ENCODE results near the gene PRELID2.
"Not testable (repeated sequence)": the region's sequence is repeated elsewhere in the genome, so short reads cannot be mapped to it uniquely, and the experiment has no call there.

Gene PRELID2

DNA sequence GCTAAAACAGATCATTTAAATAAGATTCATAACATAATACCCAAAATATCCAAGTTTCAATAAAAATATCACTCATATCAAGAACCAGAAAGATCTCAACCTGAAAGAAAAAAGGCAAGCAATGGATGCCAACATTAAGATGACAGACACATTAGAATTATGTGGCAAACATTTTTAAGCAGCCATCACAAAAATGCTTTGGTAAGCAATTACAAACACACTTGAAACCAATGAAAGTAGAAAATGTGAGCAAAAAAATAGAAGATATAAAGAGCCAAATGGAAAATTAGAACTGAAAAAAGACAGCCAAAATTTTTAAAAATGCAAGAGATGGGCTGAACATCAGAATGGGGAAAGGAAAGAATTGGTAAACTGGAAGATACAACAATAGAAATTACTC lies 96.9 kb downstream of the PRELID2 start:
- no peak for DNase-seq

DNA sequence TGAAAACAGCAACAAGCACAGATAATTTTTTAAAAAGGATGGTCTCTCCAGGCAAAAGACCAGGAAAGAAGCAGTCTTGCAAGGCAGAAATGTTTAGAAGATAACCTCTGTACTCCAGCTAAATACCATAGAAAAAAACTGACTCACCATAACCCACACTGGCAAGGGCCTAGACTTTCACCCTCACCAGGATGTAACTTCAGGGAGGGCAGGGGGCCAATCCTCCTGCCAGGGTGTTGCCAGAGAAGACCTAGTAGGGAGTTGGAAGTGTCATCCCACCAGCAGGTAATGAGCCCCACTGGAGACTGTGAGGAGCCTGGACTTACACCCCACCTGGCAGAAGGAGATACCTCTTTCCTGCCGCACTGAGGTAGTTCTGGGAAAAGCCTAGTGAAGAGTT lies 97.6 kb downstream of the PRELID2 start:
- DNase-seq, result no peak

DNA sequence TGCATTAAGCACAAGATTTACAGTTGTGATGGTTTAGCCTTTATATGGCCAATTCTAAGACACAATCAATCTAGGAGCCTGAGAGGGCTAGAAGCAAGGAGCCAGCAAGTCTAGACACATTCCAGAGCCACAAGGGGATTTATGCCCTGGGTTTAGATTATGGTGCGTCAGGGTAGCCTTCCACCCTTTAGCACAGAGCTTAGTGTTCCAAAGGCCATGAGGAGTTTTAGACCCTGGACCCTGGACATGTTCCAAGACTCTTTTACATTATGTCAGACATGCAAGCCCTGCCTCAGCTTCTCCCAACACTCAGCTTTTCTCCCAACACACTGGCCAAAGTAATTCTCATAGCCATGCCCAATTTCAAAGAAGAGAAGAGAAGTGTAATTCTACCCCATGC lies 105.2 kb downstream of the PRELID2 start:
- DNase-seq, result not testable (repeated sequence)

DNA sequence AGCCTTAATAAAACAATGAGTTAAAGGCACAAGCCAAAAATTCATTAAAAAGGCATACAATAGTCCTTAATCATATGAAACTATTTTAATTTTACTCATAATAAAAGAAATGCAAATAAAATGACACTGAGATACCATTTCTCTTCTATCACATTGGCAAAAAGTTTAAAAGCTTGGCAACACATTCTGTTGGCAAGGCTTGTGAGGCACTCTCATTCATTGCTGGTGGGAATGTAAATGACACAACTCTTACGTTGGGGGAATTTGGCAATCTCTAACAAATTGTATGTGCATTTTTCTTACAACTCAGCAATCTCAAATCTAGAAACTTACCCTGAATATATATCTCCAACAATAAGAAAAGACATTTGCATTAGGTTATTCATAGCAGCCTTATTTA lies 111.6 kb downstream of the PRELID2 start:
- no peak for DNase-seq

DNA sequence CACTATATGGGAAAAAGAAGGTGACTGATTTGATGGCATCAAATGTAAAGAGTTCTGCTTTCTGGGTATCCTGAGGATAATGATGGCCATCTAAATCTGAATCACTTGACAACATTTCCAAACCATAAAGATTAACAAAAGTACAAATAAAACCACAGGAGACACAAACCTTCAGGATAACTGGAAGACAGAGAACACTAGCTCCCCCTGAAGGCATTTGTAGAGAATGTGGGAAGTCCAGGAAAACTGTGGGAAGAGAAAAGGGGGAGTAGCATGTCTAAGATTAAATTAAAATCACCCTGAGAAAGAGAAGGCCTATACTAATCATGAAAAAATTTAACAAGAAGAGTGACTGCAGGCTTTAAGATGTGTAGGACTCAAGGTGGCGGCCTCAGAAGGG lies 116.2 kb downstream of the PRELID2 start:
- no peak for DNase-seq

DNA sequence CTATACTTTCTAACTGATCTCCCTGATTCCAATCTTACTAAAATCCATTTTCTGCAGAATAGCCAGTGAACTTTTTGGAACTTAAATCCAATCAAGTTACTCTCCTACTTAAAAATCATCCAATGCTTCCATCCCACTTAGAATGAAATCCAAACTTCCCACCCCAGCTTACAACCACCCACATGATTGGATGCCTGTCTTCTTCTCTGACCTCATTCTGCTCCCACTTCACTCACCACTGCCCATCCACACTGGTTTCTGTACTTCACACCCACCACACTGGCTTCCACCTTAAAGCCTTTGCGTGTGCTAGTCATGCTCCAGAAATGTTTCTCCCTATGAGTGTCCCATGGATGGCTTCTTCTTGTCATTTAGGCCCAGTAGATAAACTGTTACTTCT lies 119.7 kb downstream of the PRELID2 start:
- DNase-seq, result no peak

DNA sequence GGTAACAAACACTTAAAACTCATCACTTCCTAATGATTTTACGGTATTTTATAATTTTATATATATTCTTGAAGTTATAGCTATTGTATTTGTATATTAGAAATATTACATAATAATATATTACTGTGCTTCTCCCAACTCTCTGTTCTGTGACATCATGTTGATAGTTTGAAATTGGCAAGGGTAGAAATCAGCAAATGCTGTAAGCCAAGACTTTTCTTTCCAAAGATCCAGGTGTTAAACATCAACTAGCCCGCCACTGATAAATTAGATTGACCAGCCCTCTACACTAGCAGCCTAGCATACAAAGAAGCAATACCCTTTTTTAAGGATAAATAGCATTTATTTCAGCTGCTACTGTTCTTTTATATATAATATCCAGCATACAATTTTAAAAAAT lies 122.9 kb downstream of the PRELID2 start:
- DNase-seq, result no peak

DNA sequence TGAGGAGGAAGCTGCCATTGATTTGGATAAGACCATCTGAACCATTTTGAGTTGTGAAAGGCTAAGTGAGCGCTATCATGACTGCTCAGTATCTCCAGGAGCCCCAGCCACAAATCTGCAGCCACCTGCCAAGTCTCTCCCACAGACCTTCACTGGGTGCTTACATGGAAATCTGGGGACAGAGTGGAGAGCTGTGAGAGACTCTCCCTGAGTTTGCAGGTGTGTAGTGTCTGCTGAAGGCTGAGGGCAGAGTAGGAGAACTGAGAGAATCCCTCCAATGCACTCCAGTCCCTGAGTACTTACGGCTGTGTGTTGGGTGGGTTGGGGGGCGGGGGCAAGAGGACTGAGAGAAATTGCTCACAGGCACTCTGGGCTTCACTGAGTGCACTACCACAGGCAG lies 123.7 kb downstream of the PRELID2 start:
- DNase-seq, result no peak

All from NCI-H1436 treated with DMSO at 0.1 percent for 48 hours (cell line).